Measurements from ENCODE around the gene HAPLN1.

HAPLN1 gene

DNA sequence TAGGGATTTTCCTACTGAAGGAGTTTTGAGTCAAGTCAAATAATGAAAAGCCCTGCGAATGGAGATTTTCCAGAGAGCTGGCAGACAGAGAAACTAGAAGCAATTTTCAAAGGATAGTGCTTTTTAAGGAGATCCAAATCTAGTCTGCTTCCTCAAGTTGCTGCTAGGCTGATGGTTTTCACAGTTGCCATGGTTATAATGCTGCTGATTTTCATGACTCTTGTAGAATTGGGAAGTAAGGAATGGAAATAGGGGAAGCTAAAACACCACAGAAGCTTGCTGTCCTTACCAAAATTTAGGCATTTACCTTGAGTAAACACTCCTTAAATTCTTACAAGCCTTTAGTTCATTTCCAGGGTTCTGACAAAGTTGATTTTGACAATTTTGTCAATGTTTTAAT lies 30.1 kb upstream of the HAPLN1 start:
- no peaks in the 10 kb centered on the region for H3K4me1 ChIP-seq (ENCODE audit: control insufficient read depth, insufficient read depth, low read length)
- H3K9me3 ChIP-seq (ENCODE audit: control insufficient read depth, insufficient read depth, low read depth, low read length): no peaks in the 10 kb centered on the region; the same call in 1 of the 2 replicates
- H3K4me3 ChIP-seq (ENCODE audit: low read depth, low read length): no peak overlapping the region
- TF ChIP-seq HOXC10 (CRISPR knock-in tag; IDR thresholded peaks at IDR 0.05) (no peak), ZNF776 (tag by site-specific recombination; IDR thresholded peaks at IDR 0.05; ENCODE audit: borderline replicate concordance) (no peak), RBAK (tag by site-specific recombination; IDR thresholded peaks at IDR 0.05) (no peak), ZNF148 (tag by site-specific recombination; IDR thresholded peaks at IDR 0.05; ENCODE audit: borderline replicate concordance) (no peak), ZFP41 (tag by site-specific recombination; IDR thresholded peaks at IDR 0.05; ENCODE audit: borderline replicate concordance) (no peak)
- no peaks in the 10 kb centered on the region for H3K36me3 ChIP-seq (ENCODE audit: control insufficient read depth in 2 of 2, insufficient read depth in 1 of 2, low read length in 2 of 2)
- H3K27ac ChIP-seq (ENCODE audit: extremely low read depth, low read depth, low read length): no peak overlapping the region
- ChIA-PET POLR2A (no interaction called here), CTCF (no interaction called here)

DNA sequence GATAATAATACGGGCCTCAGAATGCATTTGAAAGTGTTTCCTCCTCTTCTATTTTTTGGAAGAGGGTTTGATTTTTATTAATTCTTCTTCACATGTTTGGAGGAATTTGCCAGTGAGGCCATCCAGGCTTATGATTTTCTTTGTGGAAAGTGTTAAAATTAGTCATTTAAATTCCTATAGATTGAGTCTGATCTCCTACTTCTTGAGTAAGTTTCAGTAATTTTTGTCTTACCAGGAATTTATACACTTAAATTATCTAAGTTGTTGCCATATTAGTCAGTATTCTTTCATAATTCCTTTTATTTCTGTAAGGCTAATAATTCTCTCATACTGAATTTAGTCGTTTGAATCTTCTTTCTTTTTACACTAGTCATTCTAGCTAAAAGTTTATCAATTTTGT lies 25.2 kb upstream of the HAPLN1 start:
- POLR2A ChIA-PET: no interaction called here
- TF ChIP-seq ZNF416 (tag by site-specific recombination; IDR thresholded peaks at IDR 0.05) (no peak), ZNF10 (tag by site-specific recombination; IDR thresholded peaks at IDR 0.05) (no peak), HOXD13 (CRISPR knock-in tag; IDR thresholded peaks at IDR 0.05; ENCODE audit: borderline replicate concordance) (no peak), ZNF121 (tag by site-specific recombination; IDR thresholded peaks at IDR 0.05) (no peak), ZNF658 (tag by site-specific recombination; IDR thresholded peaks at IDR 0.05) (no peak), ZNF211 (tag by site-specific recombination; IDR thresholded peaks at IDR 0.05; ENCODE audit: low read depth) (no peak), PRDM6 (tag by site-specific recombination; IDR thresholded peaks at IDR 0.05) (no peak), ZNF157 (tag by site-specific recombination; IDR thresholded peaks at IDR 0.05) (no peak), ZNF311 (tag by site-specific recombination; IDR thresholded peaks at IDR 0.05; ENCODE audit: borderline replicate concordance) (no peak), PATZ1 (tag by site-specific recombination; IDR thresholded peaks at IDR 0.05) (no peak)
- TF ChIP-seq, protein P1, sequence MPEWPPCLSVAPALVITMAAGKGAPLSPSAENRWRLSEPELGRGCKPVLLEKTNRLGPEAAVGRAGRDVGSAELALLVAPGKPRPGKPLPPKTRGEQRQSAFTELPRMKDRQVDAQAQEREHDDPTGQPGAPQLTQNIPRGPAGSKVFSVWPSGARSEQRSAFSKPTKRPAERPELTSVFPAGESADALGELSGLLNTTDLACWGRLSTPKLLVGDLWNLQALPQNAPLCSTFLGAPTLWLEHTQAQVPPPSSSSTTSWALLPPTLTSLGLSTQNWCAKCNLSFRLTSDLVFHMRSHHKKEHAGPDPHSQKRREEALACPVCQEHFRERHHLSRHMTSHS (tag by site-specific recombination; IDR thresholded peaks at IDR 0.05): no peak
- H3K36me3 ChIP-seq (ENCODE audit: control insufficient read depth in 2 of 2, insufficient read depth in 1 of 2, low read length in 2 of 2): no peaks in the 10 kb centered on the region

More for the DNA sequence above, 25.2 kb upstream of the HAPLN1 start:
- Histone ChIP-seq H3K4me3 (ENCODE audit: low read depth, low read length) (no peak overlapping the region), H3K9me3 (ENCODE audit: control insufficient read depth, insufficient read depth, low read depth, low read length) (no peaks in the 10 kb centered on the region; the same call in 1 of the 2 replicates), H3K27ac (ENCODE audit: extremely low read depth, low read depth, low read length) (no peak overlapping the region), H3K4me1 (ENCODE audit: control insufficient read depth, insufficient read depth, low read length) (no peaks in the 10 kb centered on the region)
- CTCF ChIA-PET: no interaction called here

Measured in HEK293 (cell line).